GM18951 (cell line): ENCODE results near the gene DNASE1L3.

Experiments
- POLR2A ChIP-seq: IDR thresholded peaks from 4 replicates; pipeline ENCODE4 v1.6.1; 2011; ENCODE audit warnings: mild to moderate bottlenecking; ENCODE audit not compliant: insufficient read length, insufficient read depth; ENCODE audit errors: extremely low read depth
- in situ Hi-C: fragments of 300-500 bp; cut with MboI; formaldehyde crosslinking; loops from one replicate; pipeline ENCODE4 v1.12.0; 2022; ENCODE audit warnings: low sequenced_read_pairs, mixed read lengths, inconsistent platforms; ENCODE audit not compliant: unreplicated experiment

Gene DNASE1L3

DNA sequence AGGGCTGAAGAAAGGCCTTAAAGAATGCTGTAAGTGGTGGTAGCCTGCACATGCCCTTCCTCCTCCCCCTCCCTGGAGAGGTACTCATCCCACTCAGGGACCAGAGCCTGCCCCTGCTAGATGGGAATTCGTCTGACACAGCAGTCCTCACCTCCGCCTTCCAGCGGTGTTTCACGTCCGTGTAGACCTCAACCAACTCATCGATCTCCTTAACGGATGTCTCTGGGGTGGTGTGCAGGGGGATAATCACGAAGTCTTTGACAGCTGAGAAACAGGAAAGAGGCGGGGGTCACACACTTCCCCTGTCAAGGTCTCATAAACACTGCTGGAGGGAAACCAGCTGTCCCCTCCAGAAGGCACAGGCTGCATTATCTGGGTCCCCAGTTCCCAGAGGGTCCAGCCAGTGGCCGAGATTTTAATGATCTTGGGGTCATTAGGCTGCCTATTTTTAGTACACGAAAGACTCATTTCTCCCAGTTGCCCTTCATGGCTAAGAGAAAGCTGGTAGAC lies 9.9 kb downstream of the DNASE1L3 start:
- TF ChIP-seq POLR2A: no peak
- in situ Hi-C loops: no loop called here

DNA sequence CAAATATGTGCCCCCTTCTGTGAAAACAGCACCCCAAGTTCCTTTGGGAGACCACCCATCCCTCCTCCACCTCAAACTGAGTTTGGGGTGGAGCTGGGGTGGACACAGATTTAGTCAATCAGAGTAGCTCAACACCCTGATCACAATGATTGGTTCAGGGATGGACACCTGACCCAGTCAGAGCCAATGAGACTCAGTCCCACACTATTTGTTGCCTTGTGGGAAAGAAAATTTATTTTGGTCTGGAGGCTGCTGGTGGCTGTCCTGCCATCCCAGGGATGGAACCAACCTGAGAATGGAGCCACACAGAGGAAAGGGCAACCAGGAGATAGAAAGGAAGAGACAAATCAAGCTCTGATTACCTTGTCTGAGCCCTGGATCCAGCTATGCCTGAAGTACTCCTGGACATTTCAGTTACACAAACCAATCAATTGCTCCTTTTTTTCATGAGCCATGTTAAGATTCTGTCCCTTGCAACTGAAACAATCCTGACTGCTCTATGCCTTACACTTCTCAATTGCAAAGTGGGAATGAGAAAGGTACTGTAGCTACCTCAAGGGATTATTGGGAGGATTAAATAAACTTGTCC lies 10.6 kb downstream of the DNASE1L3 start:
- in situ Hi-C loops: no loop called here
- no peak for TF ChIP-seq POLR2A

DNA sequence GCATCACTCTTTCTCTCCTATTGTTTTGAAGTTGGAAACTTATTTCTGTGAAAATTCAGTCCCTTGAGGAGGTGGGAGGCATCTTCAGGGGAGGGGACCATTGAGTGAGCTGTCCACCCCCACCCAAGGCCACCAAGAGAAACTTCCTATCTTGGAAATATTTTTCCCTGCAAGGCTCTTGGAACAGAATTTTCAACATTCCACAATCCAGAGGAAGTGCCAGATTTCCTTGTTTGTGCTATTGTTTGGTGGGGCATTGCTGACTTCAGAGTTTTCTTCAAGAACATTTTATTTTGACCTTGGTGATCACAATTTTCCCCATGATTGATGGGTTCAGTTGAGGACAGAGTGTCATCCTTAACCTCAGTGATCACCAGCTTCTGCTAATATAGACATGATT lies 12.0 kb downstream of the DNASE1L3 start:
- no peak for TF ChIP-seq POLR2A
- in situ Hi-C loops: loop anchor here (25.0 kb wide), 1 partner anchor 338 kb away; the partner anchor contains the start of gene ACOX2

DNA sequence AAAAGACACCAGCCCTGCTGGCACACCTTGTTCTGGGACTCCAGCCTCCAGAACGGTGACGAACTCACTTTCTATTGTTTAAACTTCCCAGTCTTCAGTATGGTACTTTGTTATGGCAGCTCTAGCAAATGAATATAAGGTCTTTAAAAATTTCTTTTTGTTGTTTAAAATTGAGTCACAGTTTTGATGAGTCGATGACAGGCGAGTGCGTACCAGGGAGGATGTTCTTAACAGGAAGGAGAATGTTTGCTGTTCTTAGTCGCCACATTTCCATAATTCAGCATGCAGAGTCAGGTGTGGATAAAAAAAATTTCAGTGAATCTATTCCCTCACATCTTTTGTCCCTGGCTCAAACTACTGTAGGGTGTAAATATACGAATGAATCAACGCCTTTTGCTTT lies 12.4 kb downstream of the DNASE1L3 start:
- in situ Hi-C loops: loop anchor here (25.0 kb wide), 1 partner anchor 339 kb away; the partner anchor contains the start of gene ACOX2
- no peak for TF ChIP-seq POLR2A

DNA sequence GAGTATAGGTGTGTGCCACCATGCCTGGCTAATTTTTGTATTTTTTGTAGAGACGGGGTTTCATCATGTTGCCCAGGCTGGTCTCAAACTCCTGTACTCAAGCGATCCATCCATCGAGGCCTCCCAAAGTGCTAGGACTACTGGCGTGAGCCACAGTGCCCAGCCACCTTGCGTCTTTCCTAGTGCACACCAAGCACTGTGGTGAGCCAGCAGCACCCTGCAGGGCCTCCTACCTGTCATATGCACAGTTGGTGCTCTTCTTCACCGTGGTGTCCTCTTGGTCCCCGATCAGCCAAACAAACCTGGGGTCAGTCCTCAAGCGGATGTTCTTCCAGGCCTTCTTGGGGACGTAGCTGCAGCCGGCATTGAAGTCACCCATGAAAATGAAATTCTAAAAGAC lies 13.2 kb downstream of the DNASE1L3 start:
- in situ Hi-C loops: loop anchor here (25.0 kb wide), 1 partner anchor 340 kb away; the partner anchor contains the start of gene ACOX2
- no peak for TF ChIP-seq POLR2A

DNA sequence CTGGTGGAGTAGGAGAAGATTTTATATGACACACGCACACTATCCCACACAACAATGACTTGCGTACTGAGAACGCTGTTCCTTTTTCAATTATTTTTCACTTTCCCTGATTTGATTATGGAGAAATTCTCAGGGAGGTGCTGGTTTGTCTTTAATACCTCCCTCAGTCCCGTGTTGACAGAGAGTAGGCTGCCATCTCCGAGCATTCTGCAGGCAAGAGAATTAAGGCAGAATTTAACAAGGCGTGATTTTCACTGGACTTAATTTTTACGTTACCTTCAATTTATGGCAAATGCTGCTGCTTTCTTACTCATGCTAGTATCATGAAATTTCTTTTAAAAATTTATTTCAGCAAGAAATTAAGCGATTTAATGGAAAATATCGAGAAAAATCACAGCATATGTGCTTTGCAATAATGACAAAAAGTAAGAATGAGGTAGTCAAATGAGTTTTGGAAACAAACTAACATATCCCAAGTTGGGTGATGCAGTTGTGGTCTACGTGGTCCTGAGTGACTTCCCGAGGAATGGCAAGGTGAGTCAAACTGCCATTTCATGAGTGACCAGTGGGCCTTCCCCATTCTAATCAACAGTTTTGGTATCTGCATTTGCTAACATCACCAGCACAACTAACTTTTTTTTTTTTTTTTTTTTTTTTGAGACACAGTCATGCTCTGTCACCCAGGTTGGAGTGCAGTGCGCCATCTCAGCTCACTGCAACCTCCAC lies 16.9 kb downstream of the DNASE1L3 start:
- TF ChIP-seq POLR2A: no peak
- in situ Hi-C loops: loop anchor here (25.0 kb wide), 1 partner anchor 343 kb away; the partner anchor contains the start of gene ACOX2

DNA sequence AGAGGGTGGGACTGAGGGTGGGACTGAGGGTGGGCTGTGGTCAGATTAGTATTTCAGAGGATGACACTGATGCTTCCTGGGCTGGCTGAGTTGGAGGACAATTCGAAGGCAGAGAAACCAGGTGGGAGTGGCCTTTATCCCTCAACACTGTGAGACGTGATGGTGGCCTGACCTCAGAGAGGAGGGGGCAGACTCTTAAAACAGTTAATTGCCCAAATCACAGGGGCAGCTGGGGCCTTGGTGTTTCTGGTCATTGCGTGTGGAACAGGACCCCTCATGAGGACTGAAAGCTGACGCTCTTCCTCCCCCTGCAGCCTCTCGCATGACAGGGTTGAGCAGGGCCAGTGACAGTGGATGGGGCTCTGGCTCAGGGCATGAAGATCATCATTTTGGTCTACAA lies 18.7 kb downstream of the DNASE1L3 start:
- no peak for TF ChIP-seq POLR2A
- in situ Hi-C loops: loop anchor here (25.0 kb wide), 1 partner anchor 345 kb away; the partner anchor contains the start of gene ACOX2

DNA sequence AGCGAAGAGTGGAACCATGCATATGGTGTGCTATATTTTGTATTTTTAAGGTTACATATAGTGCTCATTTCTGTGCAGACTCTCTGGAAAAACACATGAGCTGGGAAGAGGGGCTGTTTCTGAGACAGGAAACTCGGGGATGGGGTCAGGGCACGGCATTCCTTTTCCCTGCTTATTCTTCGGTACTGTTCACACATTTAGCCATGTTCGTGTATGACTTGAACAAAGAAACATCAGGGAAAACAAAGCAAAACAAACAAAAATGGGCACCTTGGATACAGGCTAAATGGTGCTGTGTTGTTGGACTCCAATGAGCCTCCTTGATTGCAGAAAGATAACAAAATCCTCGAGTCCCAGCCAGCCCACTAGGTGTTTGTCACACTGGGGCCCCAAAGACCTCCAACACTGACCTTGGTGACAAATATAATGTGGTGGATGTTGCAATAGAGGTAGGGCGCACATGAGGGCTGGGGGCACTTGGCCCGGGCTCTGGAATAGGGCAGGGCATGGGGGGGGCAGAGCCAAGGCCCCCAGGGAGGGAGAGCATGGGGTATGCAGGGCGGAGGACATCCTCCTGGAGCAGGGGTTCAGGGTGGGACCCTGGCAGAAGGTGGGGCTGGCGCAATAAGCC lies 19.3 kb downstream of the DNASE1L3 start:
- in situ Hi-C loops: loop anchor here (25.0 kb wide), 1 partner anchor 346 kb away; the partner anchor contains the start of gene ACOX2
- no peak for TF ChIP-seq POLR2A

DNA sequence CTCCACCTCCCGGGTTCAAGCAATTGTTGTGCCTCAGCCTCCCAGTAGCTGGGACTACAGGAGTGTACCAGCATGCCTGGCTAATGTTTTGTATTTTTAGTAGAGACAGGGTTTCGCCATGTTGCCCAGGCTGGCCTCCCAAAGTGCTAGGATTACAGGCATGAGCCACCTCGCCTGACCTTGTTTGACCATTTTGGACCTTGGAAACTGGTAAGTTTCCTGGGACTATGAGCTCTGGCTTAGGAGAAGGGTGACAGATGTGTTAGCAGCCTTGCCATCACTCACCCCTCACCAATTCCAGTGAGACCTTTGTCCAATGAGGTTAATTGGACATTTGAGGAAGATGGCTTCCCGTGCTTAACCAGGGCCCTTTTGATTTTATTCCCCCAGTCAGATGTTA lies 19.9 kb downstream of the DNASE1L3 start:
- in situ Hi-C loops: loop anchor here (25.0 kb wide), 1 partner anchor 346 kb away; the partner anchor contains the start of gene ACOX2
- TF ChIP-seq POLR2A: no peak

DNA sequence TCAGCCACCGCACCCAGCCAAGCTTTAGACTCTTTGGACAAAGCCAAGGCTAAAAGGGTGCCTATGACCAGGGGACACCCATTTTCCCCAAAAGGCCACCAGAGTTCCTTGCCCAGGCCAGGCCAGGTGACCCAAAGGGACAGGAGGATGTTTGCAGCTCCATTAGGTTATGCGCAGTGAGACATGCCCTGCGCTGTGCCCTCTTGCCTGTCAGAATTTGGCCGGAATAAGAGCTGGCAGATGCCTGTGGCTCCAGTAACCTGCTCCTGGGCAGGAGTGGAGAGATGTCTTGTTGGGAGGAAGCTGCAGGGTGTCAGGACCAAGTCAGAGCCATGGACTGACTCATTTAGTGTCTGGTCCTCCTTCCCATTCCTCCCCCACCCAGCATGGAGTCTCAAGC lies 20.5 kb downstream of the DNASE1L3 start:
- in situ Hi-C loops: loop anchor here (25.0 kb wide), 1 partner anchor 347 kb away; the partner anchor contains the start of gene ACOX2
- no peak for TF ChIP-seq POLR2A

DNA sequence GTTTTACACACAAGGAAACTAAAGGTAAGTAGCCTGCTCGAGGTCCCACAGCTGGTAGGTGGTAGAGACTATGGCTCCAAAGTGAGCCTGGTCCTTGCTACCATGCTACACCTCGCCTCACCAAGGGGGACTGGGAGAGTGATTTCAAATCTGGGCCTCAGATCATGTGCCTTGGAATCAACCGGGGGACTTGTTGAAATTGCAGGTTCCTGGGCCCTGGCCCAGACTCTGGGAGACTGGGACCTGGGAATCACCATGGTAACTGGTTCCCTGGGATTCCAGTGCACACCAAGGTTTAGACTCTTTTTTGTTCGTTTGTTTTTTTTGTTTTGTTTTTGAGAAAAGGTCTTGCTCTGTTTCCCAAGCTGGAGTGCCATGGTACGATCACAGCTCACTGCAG lies 21.1 kb downstream of the DNASE1L3 start:
- TF ChIP-seq POLR2A: no peak
- in situ Hi-C loops: loop anchor here (25.0 kb wide), 1 partner anchor 348 kb away; the partner anchor contains the start of gene ACOX2

DNA sequence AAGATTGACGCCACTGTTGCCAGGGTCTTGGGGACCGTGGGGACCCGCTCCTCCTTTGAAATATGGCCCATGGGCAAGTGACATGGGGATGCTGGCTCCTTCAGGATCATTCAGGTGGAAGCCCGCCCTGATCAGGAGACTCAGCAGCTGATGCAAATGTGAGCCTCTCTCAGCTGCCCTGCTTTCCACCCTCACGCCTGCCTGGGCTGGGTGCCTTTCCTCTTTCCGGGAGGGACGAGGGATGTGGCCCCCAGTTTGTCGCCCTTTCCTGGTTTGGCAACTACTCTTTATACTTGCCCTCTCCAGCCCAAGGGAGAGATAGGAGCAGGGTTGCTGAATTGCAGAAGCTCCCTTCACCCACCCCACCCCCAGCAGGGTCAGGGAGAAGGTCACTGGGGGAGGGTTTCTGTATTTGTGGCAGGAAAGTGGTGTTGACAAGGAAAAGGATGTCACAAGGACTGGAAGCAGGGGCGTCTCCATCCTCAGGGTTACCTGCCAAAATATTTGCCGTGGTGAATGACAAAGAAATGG lies 21.8 kb downstream of the DNASE1L3 start:
- in situ Hi-C loops: loop anchor here (25.0 kb wide), 1 partner anchor 348 kb away; the partner anchor contains the start of gene ACOX2
- no peak for TF ChIP-seq POLR2A

DNA sequence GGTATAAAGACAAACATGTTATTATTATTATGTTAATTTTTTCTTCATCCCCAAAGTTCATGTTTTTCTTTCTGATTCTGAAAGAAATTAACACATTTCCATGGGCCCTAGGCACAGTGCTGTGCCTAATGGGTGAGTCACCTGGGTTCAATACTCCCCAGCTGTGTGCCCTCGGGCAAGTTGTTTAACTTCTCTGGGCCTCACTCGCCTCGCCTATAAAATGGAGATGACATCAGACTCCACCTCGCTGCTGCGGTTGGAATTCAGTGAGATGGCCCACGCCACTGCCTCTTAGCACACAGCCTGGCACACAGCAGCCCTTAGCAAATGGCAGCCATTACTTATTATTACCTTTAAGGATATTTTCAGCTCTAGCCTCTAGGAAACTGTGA lies 22.6 kb downstream of the DNASE1L3 start:
- no peak for TF ChIP-seq POLR2A
- in situ Hi-C loops: loop anchor here (25.0 kb wide), 1 partner anchor 349 kb away; the partner anchor contains the start of gene ACOX2
